Endothelial cell (in vitro differentiated cells): ENCODE measurements around the gene PODNL1. TPM values are rescaled to one million over a fixed set of nuclear protein-coding genes. Genes with fewer than 3 reads are reported as not detected.

ENCODE experiments used
- DNase-seq: peaks from one replicate; pipeline ENCODE4 v3.0.0; 2021; ENCODE audit warnings: low spot score
- H3K27ac Mint-ChIP-seq: one replicate; pipeline ENCODE4 v1.8.0; 2021; ENCODE audit warnings: mixed read lengths, inconsistent platforms; ENCODE audit not compliant: unreplicated experiment
- H3K27me3 Mint-ChIP-seq: one replicate; pipeline ENCODE4 v1.8.0; 2021; ENCODE audit warnings: mild to moderate bottlenecking, moderate library complexity, mixed read lengths, inconsistent platforms; ENCODE audit not compliant: unreplicated experiment
- H3K36me3 Mint-ChIP-seq: one replicate; pipeline ENCODE4 v1.8.0; 2021; ENCODE audit warnings: mild to moderate bottlenecking, low read depth, mixed read lengths, inconsistent platforms; ENCODE audit not compliant: unreplicated experiment
- H3K4me1 Mint-ChIP-seq: one replicate; pipeline ENCODE4 v1.8.0; 2021; ENCODE audit warnings: mild to moderate bottlenecking, mixed read lengths, inconsistent platforms; ENCODE audit not compliant: unreplicated experiment
- H3K4me3 Mint-ChIP-seq: one replicate; pipeline ENCODE4 v1.8.0; 2021; ENCODE audit warnings: mild to moderate bottlenecking, mixed read lengths, inconsistent platforms; ENCODE audit not compliant: unreplicated experiment
- H3K9me3 Mint-ChIP-seq: one replicate; pipeline ENCODE4 v1.8.0; 2021; ENCODE audit warnings: mixed read lengths, inconsistent platforms; ENCODE audit not compliant: unreplicated experiment
- CTCF ChIP-seq: fragments of 200-600 bp; sonication (generic); IDR thresholded peaks from one replicate; pipeline ENCODE4 v1.5.0; 2021; ENCODE audit warnings: antibody characterized with exemption; ENCODE audit not compliant: unreplicated experiment
- total RNA-seq: library from RNA; stranded (reverse); fragmentation: NEBNext Ultra II Directional; extraction: Animal tissue kit (Norgen Biotek cat#: 25700); gene quantifications from one replicate; pipeline ENCODE4 v1.2.1, GENCODE V29; 2021; ENCODE audit not compliant: unreplicated experiment

The PODNL1 gene
- total RNA-seq, 1 donor from 2014 or later, result not detected

GRCh38 chr19:13887517-13887916 lies 50.7 kb downstream of the PODNL1 start:
- TF ChIP-seq CTCF, result no peak
- peaks cover 4% of the 10 kb centered on the region for H3K27me3 Mint-ChIP-seq

GRCh38 chr19:13887018-13887436 lies 51.2 kb downstream of the PODNL1 start:
- H3K36me3 Mint-ChIP-seq, result no peaks in the 10 kb centered on the region
- H3K27ac Mint-ChIP-seq, result no peak overlapping the region
- DNase-seq, result no peak
- peaks cover 6% of the 10 kb centered on the region for H3K27me3 Mint-ChIP-seq
- H3K4me3 Mint-ChIP-seq, result no peak overlapping the region
- no peak for TF ChIP-seq CTCF
- H3K4me1 Mint-ChIP-seq, result peaks cover 3% of the 10 kb centered on the region
- no peaks in the 10 kb centered on the region for H3K9me3 Mint-ChIP-seq

More at GRCh38 chr19:13887517-13887916, 50.7 kb downstream of the PODNL1 start:
- Mint-ChIP-seq H3K4me3 (no peak overlapping the region), H3K27ac (no peak overlapping the region), H3K36me3 (no peaks in the 10 kb centered on the region), H3K4me1 (no peaks in the 10 kb centered on the region), H3K9me3 (no peaks in the 10 kb centered on the region)
- no peak for DNase-seq

GRCh38 chr19:13885826-13886365 lies 52.3 kb downstream of the PODNL1 start:
- Mint-ChIP-seq H3K9me3 (no peaks in the 10 kb centered on the region), H3K4me1 (peaks cover 6% of the 10 kb centered on the region), H3K4me3 (no peak overlapping the region), H3K36me3 (no peaks in the 10 kb centered on the region), H3K27ac (no peak overlapping the region), H3K27me3 (peaks cover 6% of the 10 kb centered on the region)
- no peak for TF ChIP-seq CTCF
- no peak for DNase-seq

- Mint-ChIP-seq H3K4me1 (peaks cover 6% of the 10 kb centered on the region), H3K27ac (no peak overlapping the region), H3K4me3 (no peak overlapping the region), H3K9me3 (no peaks in the 10 kb centered on the region), H3K36me3 (no peaks in the 10 kb centered on the region), H3K27me3 (peaks cover 6% of the 10 kb centered on the region)
- TF ChIP-seq CTCF, result no peak
- DNase-seq, result no peak
These were observed 53.3 kb downstream of the PODNL1 start for GRCh38 chr19:13884726-13885591.

DNA sequence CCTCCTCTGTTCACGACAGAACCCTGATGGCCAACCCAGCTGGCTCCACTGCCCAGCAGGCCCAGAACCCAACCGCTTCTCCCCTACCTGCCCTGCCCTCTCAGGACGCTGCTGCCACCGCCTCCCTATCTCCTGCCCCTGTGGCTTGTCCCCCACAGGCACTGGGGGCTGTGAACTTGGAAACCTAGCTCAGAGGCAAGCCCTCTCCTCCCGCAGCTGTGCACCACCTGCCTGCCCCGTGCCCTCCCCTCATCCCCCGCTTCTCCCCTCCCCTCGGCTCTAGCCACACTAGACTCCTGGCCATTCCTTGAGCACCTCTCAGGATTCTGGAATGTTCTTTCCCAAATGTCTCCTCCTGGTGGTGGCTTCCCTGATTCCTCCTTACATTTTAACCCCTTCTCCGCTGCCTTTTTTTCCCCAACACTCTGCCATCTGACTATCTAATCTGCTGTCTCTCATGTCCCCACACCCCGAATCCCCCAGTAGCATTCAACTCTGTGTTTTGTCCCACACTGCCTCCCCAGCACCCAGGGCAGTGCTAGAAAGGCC lies 54.6 kb downstream of the PODNL1 start:
- TF ChIP-seq CTCF, result no peak
- H3K4me3 Mint-ChIP-seq, result no peak overlapping the region
- peaks cover 6% of the 10 kb centered on the region for H3K27me3 Mint-ChIP-seq
- H3K27ac Mint-ChIP-seq, result no peak overlapping the region
- DNase-seq, result no peak
- H3K4me1 Mint-ChIP-seq, result peaks cover 6% of the 10 kb centered on the region
- H3K9me3 Mint-ChIP-seq, result no peaks in the 10 kb centered on the region
- H3K36me3 Mint-ChIP-seq, result no peaks in the 10 kb centered on the region
